ENCODE data around the gene SAMD11.

Gene SAMD11

DNA sequence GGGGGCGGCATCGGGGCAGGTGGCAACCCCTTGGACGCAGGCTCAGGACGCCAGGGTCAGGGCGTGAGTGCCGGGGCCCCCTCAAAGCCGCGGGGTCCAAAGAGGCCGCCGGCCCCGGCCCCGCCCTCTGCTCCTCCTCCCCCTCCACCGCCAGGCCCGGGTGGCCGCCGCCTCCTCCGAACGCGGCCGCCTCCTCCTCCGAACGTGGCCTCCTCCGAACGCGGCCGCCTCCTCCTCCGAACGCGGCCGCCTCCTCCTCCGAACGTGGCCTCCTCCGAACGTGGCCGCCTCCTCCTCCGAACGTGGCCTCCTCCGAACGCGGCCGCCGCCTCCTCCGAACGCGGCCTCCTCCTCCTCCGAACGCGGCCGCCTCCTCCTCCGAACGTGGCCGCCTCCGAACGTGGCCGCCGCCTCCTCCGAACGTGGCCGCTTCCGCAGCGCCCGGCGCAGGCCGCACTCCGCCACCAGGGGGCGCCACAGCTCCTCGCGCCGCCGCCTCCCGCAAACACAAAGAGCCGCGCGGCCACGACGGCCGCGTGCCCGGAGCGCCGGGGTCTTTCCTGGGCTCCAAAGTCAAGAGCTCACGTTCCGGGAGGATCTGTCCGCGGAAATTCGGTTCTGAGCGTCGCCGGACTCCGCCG is 19.3 kb upstream of the SAMD11 start:
- peak overlapping the region; percentile 39 to 52 for H3K27ac ChIP-seq
- peaks cover 0 to 14% of the 10 kb centered on the region in 2 donors for H3K27me3 ChIP-seq
- H3K4me3 ChIP-seq, result peak overlapping the region; percentile 44 to 49
- no peaks in the 10 kb centered on the region for H3K36me3 ChIP-seq
- no peaks in the 10 kb centered on the region for H3K9me3 ChIP-seq
- TF ChIP-seq, protein P1, sequence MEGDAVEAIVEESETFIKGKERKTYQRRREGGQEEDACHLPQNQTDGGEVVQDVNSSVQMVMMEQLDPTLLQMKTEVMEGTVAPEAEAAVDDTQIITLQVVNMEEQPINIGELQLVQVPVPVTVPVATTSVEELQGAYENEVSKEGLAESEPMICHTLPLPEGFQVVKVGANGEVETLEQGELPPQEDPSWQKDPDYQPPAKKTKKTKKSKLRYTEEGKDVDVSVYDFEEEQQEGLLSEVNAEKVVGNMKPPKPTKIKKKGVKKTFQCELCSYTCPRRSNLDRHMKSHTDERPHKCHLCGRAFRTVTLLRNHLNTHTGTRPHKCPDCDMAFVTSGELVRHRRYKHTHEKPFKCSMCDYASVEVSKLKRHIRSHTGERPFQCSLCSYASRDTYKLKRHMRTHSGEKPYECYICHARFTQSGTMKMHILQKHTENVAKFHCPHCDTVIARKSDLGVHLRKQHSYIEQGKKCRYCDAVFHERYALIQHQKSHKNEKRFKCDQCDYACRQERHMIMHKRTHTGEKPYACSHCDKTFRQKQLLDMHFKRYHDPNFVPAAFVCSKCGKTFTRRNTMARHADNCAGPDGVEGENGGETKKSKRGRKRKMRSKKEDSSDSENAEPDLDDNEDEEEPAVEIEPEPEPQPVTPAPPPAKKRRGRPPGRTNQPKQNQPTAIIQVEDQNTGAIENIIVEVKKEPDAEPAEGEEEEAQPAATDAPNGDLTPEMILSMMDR (IDR thresholded peaks at IDR 0.05), result peak; percentile 94
- H3K4me1 ChIP-seq, result peaks cover 0 to 32% (median 20%) of the 10 kb centered on the region in 4 donors
- intact Hi-C loops (cut with DNase I; ENCODE audit: low total_unique reads), result loop anchor here (2.0 kb wide), 1 partner anchor 18 kb away; the partner anchor contains the start of gene SAMD11
- DNase-seq, result peak; percentile 55 to 92

DNA sequence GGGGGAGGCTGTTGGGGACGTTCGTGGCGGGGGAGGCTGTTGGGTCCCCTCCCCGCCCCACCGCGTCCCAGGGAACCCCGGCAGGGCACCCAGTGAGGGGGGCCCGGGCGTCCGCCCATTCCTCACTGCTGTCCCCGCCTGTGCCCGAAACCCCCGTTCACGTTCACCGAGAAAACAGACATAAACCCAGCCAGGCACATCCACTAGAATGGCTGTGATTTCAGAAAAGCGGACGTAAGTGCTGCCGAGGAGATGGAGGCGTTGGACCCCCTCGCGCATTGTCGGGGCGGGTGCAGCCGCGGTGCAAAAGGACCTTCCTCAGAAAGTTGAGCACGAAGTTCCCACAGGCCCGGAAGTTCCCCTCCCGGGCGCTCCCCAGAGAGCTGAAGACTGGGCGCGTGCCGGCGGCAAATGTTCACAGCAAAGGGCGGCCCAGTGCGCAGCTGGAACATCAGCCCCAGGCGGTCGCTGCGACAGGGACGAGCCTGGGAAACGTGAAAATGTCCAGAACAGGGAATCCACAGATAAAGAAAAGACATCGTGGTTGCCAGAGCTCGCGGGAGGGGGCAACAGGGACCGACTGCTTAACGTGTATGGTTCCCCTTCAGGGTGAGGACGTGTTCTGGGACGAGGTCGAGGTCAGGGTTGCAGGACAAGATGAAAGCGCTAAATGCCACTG is 18.5 kb upstream of the SAMD11 start:
- intact Hi-C loops (cut with DNase I; ENCODE audit: low total_unique reads), result loop anchor here (2.0 to 5.0 kb wide), 2 partner anchors 18 to 57 kb away; partner anchors contain the start of genes KLHL17 and SAMD11

GRCh38 chr1:905811-906599 is 17.7 kb upstream of the SAMD11 start:
- DNase-seq, result peak; percentile 25 to 72
- intact Hi-C loops (cut with DNase I; ENCODE audit: low total_unique reads), result loop anchor here (2.0 to 5.0 kb wide), 2 partner anchors 17 to 56 kb away; partner anchors contain the start of genes KLHL17 and SAMD11
- Histone ChIP-seq H3K4me1 (peaks cover 0 to 42% (median 31%) of the 10 kb centered on the region in 4 donors), H3K27me3 (peaks cover 0 to 19% of the 10 kb centered on the region in 2 donors), H3K4me3 (peak overlapping the region in 1 of 2 donors; percentile 44), H3K27ac (peak overlapping the region; percentile 13 to 52), H3K36me3 (no peaks in the 10 kb centered on the region), H3K9me3 (no peaks in the 10 kb centered on the region)
- TF ChIP-seq, protein P1 (IDR thresholded peaks at IDR 0.05), result no peak

More for the DNA sequence above, 18.5 kb upstream of the SAMD11 start:
- peaks cover 0 to 14% of the 10 kb centered on the region in 2 donors for H3K27me3 ChIP-seq
- peak overlapping the region; percentile 27 to 52 for H3K27ac ChIP-seq
- no peaks in the 10 kb centered on the region for H3K36me3 ChIP-seq
- DNase-seq, result peak; percentile 55 to 87
- peak overlapping the region; percentile 44 to 49 for H3K4me3 ChIP-seq
- H3K4me1 ChIP-seq, result peaks cover 0 to 38% (median 26%) of the 10 kb centered on the region in 4 donors
- TF ChIP-seq, protein P1 (IDR thresholded peaks at IDR 0.05), result no peak
- no peaks in the 10 kb centered on the region for H3K9me3 ChIP-seq

DNA sequence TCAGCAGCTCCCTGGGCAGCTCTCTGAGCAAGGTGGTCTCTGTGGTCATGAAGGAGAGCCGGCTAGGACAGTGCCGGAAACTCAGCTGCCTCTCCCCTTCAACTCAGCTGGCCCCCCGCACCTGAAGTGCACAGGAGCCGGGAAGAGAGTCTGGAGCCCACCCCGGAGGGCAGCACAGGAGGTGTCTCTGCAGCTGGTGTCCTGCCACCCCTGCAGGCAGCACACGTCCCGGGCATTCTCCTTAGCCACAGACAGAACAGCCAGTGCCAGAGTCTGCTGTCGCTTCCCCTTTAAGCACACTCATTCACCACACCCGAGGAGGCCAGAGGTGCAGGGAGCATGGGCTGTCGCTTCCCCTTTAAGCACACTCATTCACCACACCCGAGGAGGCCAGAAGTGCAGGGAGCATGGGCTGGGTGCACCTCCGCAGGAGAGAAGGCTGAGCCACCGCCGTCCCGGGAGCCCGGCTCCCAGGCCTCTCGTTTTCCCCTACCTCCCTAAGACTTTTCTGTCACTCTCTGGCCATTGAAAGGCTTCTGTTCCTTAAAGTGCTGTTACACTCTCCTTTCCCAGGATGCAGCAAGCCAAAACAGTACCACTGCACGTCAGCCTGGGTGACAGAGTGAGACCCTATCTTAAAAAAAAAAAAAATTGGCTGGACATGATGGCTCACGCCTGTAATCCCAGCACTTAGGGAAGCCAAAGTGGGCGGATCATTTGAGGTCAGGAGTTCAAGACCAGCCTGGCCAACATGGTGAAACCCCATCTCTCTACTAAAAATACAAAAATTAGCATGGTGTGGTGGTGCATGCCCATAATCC is 16.9 kb upstream of the SAMD11 start:
- H3K36me3 ChIP-seq, result no peaks in the 10 kb centered on the region
- intact Hi-C loops (cut with DNase I; ENCODE audit: low total_unique reads), result loop anchor here (5.0 kb wide), 1 partner anchor 55 kb away; the partner anchor contains the start of gene KLHL17
- TF ChIP-seq, protein P1 (IDR thresholded peaks at IDR 0.05), result no peak
- no peaks in the 10 kb centered on the region for H3K9me3 ChIP-seq
- H3K27ac ChIP-seq, result peak overlapping the region; percentile 13 to 52
- H3K4me1 ChIP-seq, result peaks cover 0 to 42% (median 33%) of the 10 kb centered on the region in 4 donors
- H3K4me3 ChIP-seq, result no peak overlapping the region
- peak; percentile 62 to 73 for DNase-seq
- peaks cover 0 to 24% of the 10 kb centered on the region in 2 donors for H3K27me3 ChIP-seq
